Memory B cell (primary cell): ENCODE measurements around the gene FNBP1L.

Source experiments
- ATAC-seq: fragments of 150-1000 bp; cut with Tn5 transposase; 2 replicates; pipeline ENCODE4 v1.10.0; 2021; ENCODE audit warnings: low read depth, mild to moderate bottlenecking, moderate library complexity
- DNase-seq, 2 donors: peaks; one replicate each; pipeline ENCODE4 v3.0.0; 2022; ENCODE audit warnings: low spot score in 2 of 2
- H3K27ac Mint-ChIP-seq: one replicate; pipeline ENCODE4 v1.8.0; 2022; ENCODE audit warnings: mild to moderate bottlenecking, moderate library complexity, mixed read lengths
- H3K27me3 Mint-ChIP-seq: one replicate; pipeline ENCODE4 v1.8.0; 2022; ENCODE audit warnings: mixed read lengths
- H3K36me3 Mint-ChIP-seq: one replicate; pipeline ENCODE4 v1.8.0; 2022; ENCODE audit warnings: mild to moderate bottlenecking, mixed read lengths
- H3K4me1 Mint-ChIP-seq: one replicate; pipeline ENCODE4 v1.8.0; 2022; ENCODE audit warnings: mixed read lengths
- H3K4me3 Mint-ChIP-seq: one replicate; pipeline ENCODE4 v1.8.0; 2022; ENCODE audit warnings: mild to moderate bottlenecking, moderate library complexity, mixed read lengths
- H3K9me3 Mint-ChIP-seq: one replicate; pipeline ENCODE4 v1.8.0; 2022; ENCODE audit warnings: mixed read lengths

FNBP1L gene

GRCh38 chr1:93447481-93448291 is at the start of gene FNBP1L:
FNBP1L (plus strand) TSS chr1:93448118; CDS start chr1:93448282, 164 bp downstream.
- no peaks in the 10 kb centered on the region for H3K36me3 Mint-ChIP-seq
- peak within 1 kb of the TSS; percentile 96 for H3K4me3 Mint-ChIP-seq
- DNase-seq (peak; percentile 39 to 46), ATAC-seq (peak; percentile 83)
- peaks cover 23% of the 10 kb centered on the region for H3K4me1 Mint-ChIP-seq
- no peaks in the 10 kb centered on the region for H3K9me3 Mint-ChIP-seq
- H3K27ac Mint-ChIP-seq = peak within 1 kb of the TSS; percentile 64
- H3K27me3 Mint-ChIP-seq = peaks cover 6% of the 10 kb centered on the region

GRCh38 chr1:93399781-93400180 is 48.1 kb upstream of the FNBP1L start:
- ATAC-seq (no peak), DNase-seq (no peak)
- H3K27me3 Mint-ChIP-seq = no peaks in the 10 kb centered on the region
- H3K4me3 Mint-ChIP-seq = no peak overlapping the region
- no peaks in the 10 kb centered on the region for H3K4me1 Mint-ChIP-seq
- no peaks in the 10 kb centered on the region for H3K9me3 Mint-ChIP-seq
- no peak overlapping the region for H3K27ac Mint-ChIP-seq
- H3K36me3 Mint-ChIP-seq = no peaks in the 10 kb centered on the region

GRCh38 chr1:93408203-93408602 is 39.7 kb upstream of the FNBP1L start:
- H3K27me3 Mint-ChIP-seq = peaks cover 9% of the 10 kb centered on the region
- H3K4me3 Mint-ChIP-seq = no peak overlapping the region
- peaks cover 2% of the 10 kb centered on the region for H3K36me3 Mint-ChIP-seq
- no peaks in the 10 kb centered on the region for H3K4me1 Mint-ChIP-seq
- no peak for ATAC-seq
- DNase-seq = no peak
- H3K9me3 Mint-ChIP-seq = no peaks in the 10 kb centered on the region
- H3K27ac Mint-ChIP-seq = no peak overlapping the region

GRCh38 chr1:93411000-93411399 is 36.9 kb upstream of the FNBP1L start:
- peaks cover 2% of the 10 kb centered on the region for H3K36me3 Mint-ChIP-seq

GRCh38 chr1:93414749-93415148 is 33.2 kb upstream of the FNBP1L start:
- Mint-ChIP-seq H3K36me3 (peaks cover 2% of the 10 kb centered on the region), H3K9me3 (peaks cover 2% of the 10 kb centered on the region), H3K4me1 (peaks cover 8% of the 10 kb centered on the region), H3K27ac (no peak overlapping the region), H3K4me3 (peak overlapping the region; percentile 18), H3K27me3 (peaks cover 5% of the 10 kb centered on the region)
- peak; percentile 62 for ATAC-seq
- no peak for DNase-seq

More at GRCh38 chr1:93411000-93411399, 36.9 kb upstream of the FNBP1L start:
- H3K4me1 Mint-ChIP-seq = peaks cover 6% of the 10 kb centered on the region
- H3K27ac Mint-ChIP-seq = no peak overlapping the region
- DNase-seq (no peak), ATAC-seq (no peak)
- H3K9me3 Mint-ChIP-seq = no peaks in the 10 kb centered on the region
- no peak overlapping the region for H3K4me3 Mint-ChIP-seq
- H3K27me3 Mint-ChIP-seq = peaks cover 6% of the 10 kb centered on the region

GRCh38 chr1:93415296-93415695 is 32.6 kb upstream of the FNBP1L start:
- ATAC-seq (no peak), DNase-seq (no peak)
- peaks cover 2% of the 10 kb centered on the region for H3K9me3 Mint-ChIP-seq
- H3K36me3 Mint-ChIP-seq = peaks cover 2% of the 10 kb centered on the region
- no peak overlapping the region for H3K4me3 Mint-ChIP-seq
- peaks cover 8% of the 10 kb centered on the region for H3K4me1 Mint-ChIP-seq
- no peak overlapping the region for H3K27ac Mint-ChIP-seq
- H3K27me3 Mint-ChIP-seq = peaks cover 5% of the 10 kb centered on the region

GRCh38 chr1:93416183-93416582 is 31.7 kb upstream of the FNBP1L start:
- ATAC-seq = peak; percentile 59
- Mint-ChIP-seq H3K27me3 (peaks cover 8% of the 10 kb centered on the region), H3K9me3 (peaks cover 2% of the 10 kb centered on the region), H3K27ac (no peak overlapping the region), H3K36me3 (peaks cover 2% of the 10 kb centered on the region), H3K4me3 (no peak overlapping the region), H3K4me1 (peaks cover 8% of the 10 kb centered on the region)
- DNase-seq = no peak

GRCh38 chr1:93419344-93419743 is 28.6 kb upstream of the FNBP1L start:
- DNase-seq = no peak
- ATAC-seq = no peak
- H3K36me3 Mint-ChIP-seq = no peaks in the 10 kb centered on the region
- H3K4me3 Mint-ChIP-seq = no peak overlapping the region
- H3K4me1 Mint-ChIP-seq = peaks cover 8% of the 10 kb centered on the region
- H3K9me3 Mint-ChIP-seq = peaks cover 2% of the 10 kb centered on the region
- H3K27me3 Mint-ChIP-seq = peaks cover 8% of the 10 kb centered on the region
- no peak overlapping the region for H3K27ac Mint-ChIP-seq

GRCh38 chr1:93420400-93420799 is 27.5 kb upstream of the FNBP1L start:
- Mint-ChIP-seq H3K9me3 (peaks cover 2% of the 10 kb centered on the region), H3K4me1 (peaks cover 5% of the 10 kb centered on the region), H3K36me3 (no peaks in the 10 kb centered on the region), H3K27ac (no peak overlapping the region), H3K27me3 (peaks cover 8% of the 10 kb centered on the region), H3K4me3 (no peak overlapping the region)
- ATAC-seq (no peak), DNase-seq (no peak)

GRCh38 chr1:93426181-93426580 is 21.7 kb upstream of the FNBP1L start:
- Mint-ChIP-seq H3K9me3 (no peaks in the 10 kb centered on the region), H3K4me1 (no peaks in the 10 kb centered on the region), H3K27me3 (peaks cover 4% of the 10 kb centered on the region), H3K36me3 (no peaks in the 10 kb centered on the region), H3K27ac (no peak overlapping the region), H3K4me3 (no peak overlapping the region)
- ATAC-seq (no peak), DNase-seq (no peak)

GRCh38 chr1:93427656-93428055 is 20.3 kb upstream of the FNBP1L start:
- H3K27me3 Mint-ChIP-seq = peaks cover 2% of the 10 kb centered on the region
- H3K27ac Mint-ChIP-seq = no peak overlapping the region
- no peaks in the 10 kb centered on the region for H3K36me3 Mint-ChIP-seq
- no peak for DNase-seq
- no peaks in the 10 kb centered on the region for H3K4me1 Mint-ChIP-seq
- no peak for ATAC-seq
- H3K4me3 Mint-ChIP-seq = no peak overlapping the region
- H3K9me3 Mint-ChIP-seq = no peaks in the 10 kb centered on the region

- H3K4me1 Mint-ChIP-seq = peaks cover 4% of the 10 kb centered on the region
- H3K27me3 Mint-ChIP-seq = no peaks in the 10 kb centered on the region
- ATAC-seq (no peak), DNase-seq (no peak)
- no peaks in the 10 kb centered on the region for H3K9me3 Mint-ChIP-seq
- no peak overlapping the region for H3K27ac Mint-ChIP-seq
- H3K4me3 Mint-ChIP-seq = no peak overlapping the region
- H3K36me3 Mint-ChIP-seq = no peaks in the 10 kb centered on the region
These were observed 14.4 kb upstream of the FNBP1L start for GRCh38 chr1:93433407-93433961.

- no peaks in the 10 kb centered on the region for H3K36me3 Mint-ChIP-seq
- H3K27ac Mint-ChIP-seq = no peak overlapping the region
- peaks cover 4% of the 10 kb centered on the region for H3K4me1 Mint-ChIP-seq
- no peak for DNase-seq
- H3K27me3 Mint-ChIP-seq = no peaks in the 10 kb centered on the region
- ATAC-seq = no peak
- H3K9me3 Mint-ChIP-seq = no peaks in the 10 kb centered on the region
- no peak overlapping the region for H3K4me3 Mint-ChIP-seq
These were observed 13.8 kb upstream of the FNBP1L start for GRCh38 chr1:93434088-93434487.

GRCh38 chr1:93434987-93435386 is 12.9 kb upstream of the FNBP1L start:
- Mint-ChIP-seq H3K36me3 (no peaks in the 10 kb centered on the region), H3K27me3 (no peaks in the 10 kb centered on the region), H3K9me3 (no peaks in the 10 kb centered on the region), H3K4me3 (no peak overlapping the region), H3K4me1 (peaks cover 4% of the 10 kb centered on the region), H3K27ac (no peak overlapping the region)
- DNase-seq (no peak), ATAC-seq (no peak)

- ATAC-seq (no peak), DNase-seq (no peak)
- Mint-ChIP-seq H3K4me1 (peaks cover 4% of the 10 kb centered on the region), H3K27me3 (no peaks in the 10 kb centered on the region), H3K27ac (no peak overlapping the region), H3K9me3 (no peaks in the 10 kb centered on the region), H3K36me3 (no peaks in the 10 kb centered on the region), H3K4me3 (no peak overlapping the region)
These were observed 12.5 kb upstream of the FNBP1L start for GRCh38 chr1:93435443-93435842.
